ENCODE data around the gene LDAH.

- TF ChIP-seq CTCF (IDR thresholded peaks at IDR 0.05; ENCODE audit: extremely low read depth in 1 of 2, insufficient read depth in 1 of 2, low read depth in 1 of 2, low read length in 2 of 2) (no peak), MAX (IDR thresholded peaks at IDR 0.05; ENCODE audit: insufficient read depth, insufficient read length) (no peak), POLR2AphosphoS5 (IDR thresholded peaks at IDR 0.05; ENCODE audit: insufficient read depth, low read depth, low read length) (no peak), POLR2A (IDR thresholded peaks at IDR 0.05; ENCODE audit: low read depth, low read length) (no peak), GATA2 (IDR thresholded peaks at IDR 0.05; ENCODE audit: insufficient read depth, insufficient read length, low read depth, low read length) (no peak), JUN (IDR thresholded peaks at IDR 0.05; ENCODE audit: borderline replicate concordance, insufficient read depth, insufficient read length, low read depth) (no peak), EZH2 (IDR thresholded peaks at IDR 0.05; ENCODE audit: borderline replicate concordance, low read depth, low read length, severe bottlenecking) (no peak)
Observed at GRCh38 chr2:20645301-20645701, 177.6 kb downstream of the LDAH start.

Measured in endothelial cell of umbilical vein (primary cell).